ENCODE results near the gene TSPYL1.
A peak's percentile ranks its signal among the peaks of the same experiment; 100 is the strongest.

TSPYL1 gene

DNA sequence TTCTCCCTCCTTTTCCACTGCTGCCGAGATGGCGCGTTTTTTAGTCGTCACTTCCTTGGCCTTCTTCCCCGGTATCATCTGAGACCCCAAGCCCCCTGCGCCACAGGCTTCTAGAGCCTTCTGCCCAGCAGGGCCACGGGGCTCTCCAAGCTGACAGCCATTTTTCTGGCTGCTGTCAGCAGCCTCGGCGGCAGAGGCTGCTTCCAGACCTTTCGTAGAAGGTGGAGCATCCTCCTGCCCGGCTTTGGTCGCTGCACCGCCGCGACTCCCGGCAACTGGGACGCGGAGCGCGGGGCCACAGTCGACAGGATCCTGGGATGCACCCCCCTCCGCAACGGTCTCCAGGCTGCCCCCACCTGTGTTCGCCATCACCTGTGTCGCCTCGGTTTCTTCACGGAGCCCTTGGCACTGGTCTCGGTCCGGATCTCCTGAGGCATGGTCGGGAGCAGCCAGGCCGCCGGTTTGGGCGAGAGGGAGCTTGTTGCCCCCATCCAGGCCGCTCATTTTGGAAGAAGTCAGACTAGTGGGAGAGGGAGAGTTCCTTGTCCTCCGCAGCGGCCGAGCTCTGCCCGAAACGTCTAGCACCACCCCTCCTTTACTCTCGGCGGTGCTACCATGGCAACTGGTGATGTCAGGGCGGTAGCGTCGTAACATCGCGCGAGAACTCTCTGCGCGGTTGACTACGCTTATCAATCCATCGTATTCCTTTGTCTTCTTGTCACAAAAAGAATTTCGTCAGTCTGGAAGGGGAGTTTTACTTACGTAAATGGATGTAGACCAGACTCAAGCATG, 26.0 kb downstream of the TSPYL1 start, which contains the start of gene TSPYL4 (continued):
- TF ChIP-seq, protein P1, sequence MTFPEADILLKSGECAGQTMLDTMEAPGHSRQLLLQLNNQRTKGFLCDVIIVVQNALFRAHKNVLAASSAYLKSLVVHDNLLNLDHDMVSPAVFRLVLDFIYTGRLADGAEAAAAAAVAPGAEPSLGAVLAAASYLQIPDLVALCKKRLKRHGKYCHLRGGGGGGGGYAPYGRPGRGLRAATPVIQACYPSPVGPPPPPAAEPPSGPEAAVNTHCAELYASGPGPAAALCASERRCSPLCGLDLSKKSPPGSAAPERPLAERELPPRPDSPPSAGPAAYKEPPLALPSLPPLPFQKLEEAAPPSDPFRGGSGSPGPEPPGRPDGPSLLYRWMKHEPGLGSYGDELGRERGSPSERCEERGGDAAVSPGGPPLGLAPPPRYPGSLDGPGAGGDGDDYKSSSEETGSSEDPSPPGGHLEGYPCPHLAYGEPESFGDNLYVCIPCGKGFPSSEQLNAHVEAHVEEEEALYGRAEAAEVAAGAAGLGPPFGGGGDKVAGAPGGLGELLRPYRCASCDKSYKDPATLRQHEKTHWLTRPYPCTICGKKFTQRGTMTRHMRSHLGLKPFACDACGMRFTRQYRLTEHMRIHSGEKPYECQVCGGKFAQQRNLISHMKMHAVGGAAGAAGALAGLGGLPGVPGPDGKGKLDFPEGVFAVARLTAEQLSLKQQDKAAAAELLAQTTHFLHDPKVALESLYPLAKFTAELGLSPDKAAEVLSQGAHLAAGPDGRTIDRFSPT (tag by site-specific recombination; IDR thresholded peaks at IDR 0.05): no peak
- TF ChIP-seq, protein P2, sequence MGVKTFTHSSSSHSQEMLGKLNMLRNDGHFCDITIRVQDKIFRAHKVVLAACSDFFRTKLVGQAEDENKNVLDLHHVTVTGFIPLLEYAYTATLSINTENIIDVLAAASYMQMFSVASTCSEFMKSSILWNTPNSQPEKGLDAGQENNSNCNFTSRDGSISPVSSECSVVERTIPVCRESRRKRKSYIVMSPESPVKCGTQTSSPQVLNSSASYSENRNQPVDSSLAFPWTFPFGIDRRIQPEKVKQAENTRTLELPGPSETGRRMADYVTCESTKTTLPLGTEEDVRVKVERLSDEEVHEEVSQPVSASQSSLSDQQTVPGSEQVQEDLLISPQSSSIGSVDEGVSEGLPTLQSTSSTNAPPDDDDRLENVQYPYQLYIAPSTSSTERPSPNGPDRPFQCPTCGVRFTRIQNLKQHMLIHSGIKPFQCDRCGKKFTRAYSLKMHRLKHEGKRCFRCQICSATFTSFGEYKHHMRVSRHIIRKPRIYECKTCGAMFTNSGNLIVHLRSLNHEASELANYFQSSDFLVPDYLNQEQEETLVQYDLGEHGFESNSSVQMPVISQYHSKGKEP (tag by site-specific recombination; IDR thresholded peaks at IDR 0.05): no peak
- TF ChIP-seq ZNF132 (tag by site-specific recombination; IDR thresholded peaks at IDR 0.05; ENCODE audit: borderline replicate concordance): no peak
- no peak for TF ChIP-seq TCF7L2 (IDR thresholded peaks at IDR 0.05; ENCODE audit: borderline replicate concordance, low read depth, low read length)
- no peak for TF ChIP-seq ZNF624 (tag by site-specific recombination; IDR thresholded peaks at IDR 0.05)
- TF ChIP-seq, protein P3, sequence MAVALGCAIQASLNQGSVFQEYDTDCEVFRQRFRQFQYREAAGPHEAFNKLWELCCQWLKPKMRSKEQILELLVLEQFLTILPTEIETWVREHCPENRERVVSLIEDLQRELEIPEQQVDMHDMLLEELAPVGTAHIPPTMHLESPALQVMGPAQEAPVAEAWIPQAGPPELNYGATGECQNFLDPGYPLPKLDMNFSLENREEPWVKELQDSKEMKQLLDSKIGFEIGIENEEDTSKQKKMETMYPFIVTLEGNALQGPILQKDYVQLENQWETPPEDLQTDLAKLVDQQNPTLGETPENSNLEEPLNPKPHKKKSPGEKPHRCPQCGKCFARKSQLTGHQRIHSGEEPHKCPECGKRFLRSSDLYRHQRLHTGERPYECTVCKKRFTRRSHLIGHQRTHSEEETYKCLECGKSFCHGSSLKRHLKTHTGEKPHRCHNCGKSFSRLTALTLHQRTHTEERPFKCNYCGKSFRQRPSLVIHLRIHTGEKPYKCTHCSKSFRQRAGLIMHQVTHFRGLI (tag by site-specific recombination; IDR thresholded peaks at IDR 0.05): no peak
- TF ChIP-seq ZFP69B (tag by site-specific recombination; IDR thresholded peaks at IDR 0.05): no peak; the same call in none of the 2 replicates
- TF ChIP-seq ZNF837 (tag by site-specific recombination; IDR thresholded peaks at IDR 0.05): no peak
- no peak for TF ChIP-seq ZFP41 (tag by site-specific recombination; IDR thresholded peaks at IDR 0.05; ENCODE audit: borderline replicate concordance)
- TF ChIP-seq OVOL3 (tag by site-specific recombination; IDR thresholded peaks at IDR 0.05): no peak; the same call in 1 of the 2 replicates
- no peak for TF ChIP-seq ZNF529 (tag by site-specific recombination; IDR thresholded peaks at IDR 0.05; ENCODE audit: insufficient replicate concordance)
- TF ChIP-seq, protein P4, sequence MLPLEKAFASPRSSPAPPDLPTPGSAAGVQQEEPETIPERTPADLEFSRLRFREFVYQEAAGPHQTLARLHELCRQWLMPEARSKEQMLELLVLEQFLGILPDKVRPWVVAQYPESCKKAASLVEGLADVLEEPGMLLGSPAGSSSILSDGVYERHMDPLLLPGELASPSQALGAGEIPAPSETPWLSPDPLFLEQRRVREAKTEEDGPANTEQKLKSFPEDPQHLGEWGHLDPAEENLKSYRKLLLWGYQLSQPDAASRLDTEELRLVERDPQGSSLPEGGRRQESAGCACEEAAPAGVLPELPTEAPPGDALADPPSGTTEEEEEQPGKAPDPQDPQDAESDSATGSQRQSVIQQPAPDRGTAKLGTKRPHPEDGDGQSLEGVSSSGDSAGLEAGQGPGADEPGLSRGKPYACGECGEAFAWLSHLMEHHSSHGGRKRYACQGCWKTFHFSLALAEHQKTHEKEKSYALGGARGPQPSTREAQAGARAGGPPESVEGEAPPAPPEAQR (tag by site-specific recombination; IDR thresholded peaks at IDR 0.05): no peak
- no peak for TF ChIP-seq HOXD13 (CRISPR knock-in tag; IDR thresholded peaks at IDR 0.05; ENCODE audit: borderline replicate concordance)
- TF ChIP-seq, protein P5, sequence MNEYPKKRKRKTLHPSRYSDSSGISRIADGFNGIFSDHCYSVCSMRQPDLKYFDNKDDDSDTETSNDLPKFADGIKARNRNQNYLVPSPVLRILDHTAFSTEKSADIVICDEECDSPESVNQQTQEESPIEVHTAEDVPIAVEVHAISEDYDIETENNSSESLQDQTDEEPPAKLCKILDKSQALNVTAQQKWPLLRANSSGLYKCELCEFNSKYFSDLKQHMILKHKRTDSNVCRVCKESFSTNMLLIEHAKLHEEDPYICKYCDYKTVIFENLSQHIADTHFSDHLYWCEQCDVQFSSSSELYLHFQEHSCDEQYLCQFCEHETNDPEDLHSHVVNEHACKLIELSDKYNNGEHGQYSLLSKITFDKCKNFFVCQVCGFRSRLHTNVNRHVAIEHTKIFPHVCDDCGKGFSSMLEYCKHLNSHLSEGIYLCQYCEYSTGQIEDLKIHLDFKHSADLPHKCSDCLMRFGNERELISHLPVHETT (tag by site-specific recombination; IDR thresholded peaks at IDR 0.05): no peak
- no peak for TF ChIP-seq ZNF302 (tag by site-specific recombination; IDR thresholded peaks at IDR 0.05; ENCODE audit: low read depth)
- peak; percentile 18; the same call in 1 of the 2 replicates for TF ChIP-seq YY2 (tag by site-specific recombination; IDR thresholded peaks at IDR 0.05)
- no peak for TF ChIP-seq ZNF510 (tag by site-specific recombination; IDR thresholded peaks at IDR 0.05; ENCODE audit: insufficient replicate concordance)
- no peak for TF ChIP-seq ZNF701 (tag by site-specific recombination; IDR thresholded peaks at IDR 0.05)
- TF ChIP-seq, protein P6, sequence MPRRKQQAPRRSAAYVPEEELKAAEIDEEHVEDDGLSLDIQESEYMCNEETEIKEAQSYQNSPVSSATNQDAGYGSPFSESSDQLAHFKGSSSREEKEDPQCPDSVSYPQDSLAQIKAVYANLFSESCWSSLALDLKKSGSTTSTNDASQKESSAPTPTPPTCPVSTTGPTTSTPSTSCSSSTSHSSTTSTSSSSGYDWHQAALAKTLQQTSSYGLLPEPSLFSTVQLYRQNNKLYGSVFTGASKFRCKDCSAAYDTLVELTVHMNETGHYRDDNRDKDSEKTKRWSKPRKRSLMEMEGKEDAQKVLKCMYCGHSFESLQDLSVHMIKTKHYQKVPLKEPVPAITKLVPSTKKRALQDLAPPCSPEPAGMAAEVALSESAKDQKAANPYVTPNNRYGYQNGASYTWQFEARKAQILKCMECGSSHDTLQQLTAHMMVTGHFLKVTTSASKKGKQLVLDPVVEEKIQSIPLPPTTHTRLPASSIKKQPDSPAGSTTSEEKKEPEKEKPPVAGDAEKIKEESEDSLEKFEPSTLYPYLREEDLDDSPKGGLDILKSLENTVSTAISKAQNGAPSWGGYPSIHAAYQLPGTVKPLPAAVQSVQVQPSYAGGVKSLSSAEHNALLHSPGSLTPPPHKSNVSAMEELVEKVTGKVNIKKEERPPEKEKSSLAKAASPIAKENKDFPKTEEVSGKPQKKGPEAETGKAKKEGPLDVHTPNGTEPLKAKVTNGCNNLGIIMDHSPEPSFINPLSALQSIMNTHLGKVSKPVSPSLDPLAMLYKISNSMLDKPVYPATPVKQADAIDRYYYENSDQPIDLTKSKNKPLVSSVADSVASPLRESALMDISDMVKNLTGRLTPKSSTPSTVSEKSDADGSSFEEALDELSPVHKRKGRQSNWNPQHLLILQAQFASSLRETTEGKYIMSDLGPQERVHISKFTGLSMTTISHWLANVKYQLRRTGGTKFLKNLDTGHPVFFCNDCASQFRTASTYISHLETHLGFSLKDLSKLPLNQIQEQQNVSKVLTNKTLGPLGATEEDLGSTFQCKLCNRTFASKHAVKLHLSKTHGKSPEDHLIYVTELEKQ (tag by site-specific recombination; IDR thresholded peaks at IDR 0.05; ENCODE audit: borderline replicate concordance): no peak
- TF ChIP-seq, protein P7, sequence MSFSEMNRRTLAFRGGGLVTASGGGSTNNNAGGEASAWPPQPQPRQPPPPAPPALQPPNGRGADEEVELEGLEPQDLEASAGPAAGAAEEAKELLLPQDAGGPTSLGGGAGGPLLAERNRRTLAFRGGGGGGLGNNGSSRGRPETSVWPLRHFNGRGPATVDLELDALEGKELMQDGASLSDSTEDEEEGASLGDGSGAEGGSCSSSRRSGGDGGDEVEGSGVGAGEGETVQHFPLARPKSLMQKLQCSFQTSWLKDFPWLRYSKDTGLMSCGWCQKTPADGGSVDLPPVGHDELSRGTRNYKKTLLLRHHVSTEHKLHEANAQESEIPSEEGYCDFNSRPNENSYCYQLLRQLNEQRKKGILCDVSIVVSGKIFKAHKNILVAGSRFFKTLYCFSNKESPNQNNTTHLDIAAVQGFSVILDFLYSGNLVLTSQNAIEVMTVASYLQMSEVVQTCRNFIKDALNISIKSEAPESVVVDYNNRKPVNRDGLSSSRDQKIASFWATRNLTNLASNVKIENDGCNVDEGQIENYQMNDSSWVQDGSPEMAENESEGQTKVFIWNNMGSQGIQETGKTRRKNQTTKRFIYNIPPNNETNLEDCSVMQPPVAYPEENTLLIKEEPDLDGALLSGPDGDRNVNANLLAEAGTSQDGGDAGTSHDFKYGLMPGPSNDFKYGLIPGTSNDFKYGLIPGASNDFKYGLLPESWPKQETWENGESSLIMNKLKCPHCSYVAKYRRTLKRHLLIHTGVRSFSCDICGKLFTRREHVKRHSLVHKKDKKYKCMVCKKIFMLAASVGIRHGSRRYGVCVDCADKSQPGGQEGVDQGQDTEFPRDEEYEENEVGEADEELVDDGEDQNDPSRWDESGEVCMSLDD (tag by site-specific recombination; IDR thresholded peaks at IDR 0.05): no peak
- peak; percentile 6; the same call in 1 of the 2 replicates for TF ChIP-seq ZNF548 (tag by site-specific recombination; IDR thresholded peaks at IDR 0.05)
- TF ChIP-seq MEIS1 (CRISPR knock-in tag; IDR thresholded peaks at IDR 0.05; ENCODE audit: borderline replicate concordance): no peak
- no peak for TF ChIP-seq ZBTB1 (tag by site-specific recombination; IDR thresholded peaks at IDR 0.05)
- TF ChIP-seq ZNF473 (tag by site-specific recombination; IDR thresholded peaks at IDR 0.05): no peak

Measured in HEK293 (cell line).